ENCODE measurements around the gene SERPINA1. TPM values are rescaled to one million over a fixed set of nuclear protein-coding genes. Genes with fewer than 3 reads are reported as not detected.

The SERPINA1 gene
- total RNA-seq, 1 experiment from 2014 or later = not detected

- H3K4me3 Mint-ChIP-seq = no peak overlapping the region
- Histone ChIP-seq H2BK15ac (ENCODE audit: low read depth, low read length) (no peak overlapping the region), H4K20me1 (ENCODE audit: control insufficient read depth, insufficient read depth, insufficient read length) (no peaks in the 10 kb centered on the region), H3K23ac (ENCODE audit: insufficient read length, low read depth, low read length) (no peak overlapping the region), H2BK20ac (ENCODE audit: low read depth, low read length, poor library complexity, severe bottlenecking) (no peak overlapping the region), H2AK5ac (ENCODE audit: insufficient read length, low read length) (no peak overlapping the region), H3K79me2 (ENCODE audit: insufficient read depth, low read length) (no peaks in the 10 kb centered on the region), H3K14ac (ENCODE audit: insufficient read depth, low read length) (no peak overlapping the region; the same call in 1 of the 2 replicates), H4K91ac (ENCODE audit: insufficient read length, low read depth, low read length) (no peak overlapping the region), H3T11ph (ENCODE audit: low read length) (no peak overlapping the region), H3K23me2 (ENCODE audit: insufficient read length, low read depth, low read length, poor library complexity, severe bottlenecking) (no peaks in the 10 kb centered on the region), H3K56ac (ENCODE audit: insufficient read length, low read depth, low read length) (no peak overlapping the region), H4K8ac (replicated peaks; ENCODE audit: insufficient read length, low read depth, low read length) (no peak overlapping the region), H2BK5ac (ENCODE audit: insufficient read length, low read length) (no peak overlapping the region), H3K9ac (ENCODE audit: extremely low read depth, insufficient read length, low read length) (no peak overlapping the region), H3K18ac (ENCODE audit: insufficient read length, low read depth, low read length) (no peak overlapping the region), H3K27ac (ENCODE audit: insufficient read length, low read depth, low read length) (no peak overlapping the region), H4K5ac (ENCODE audit: insufficient read length, low read depth, low read length) (no peak overlapping the region), H3K27me3 (ENCODE audit: insufficient read depth, low read length) (no peaks in the 10 kb centered on the region), H3K4me2 (ENCODE audit: insufficient read depth, insufficient read length, low read length) (no peak overlapping the region), H2BK120ac (ENCODE audit: low read depth, low read length, poor library complexity, severe bottlenecking) (no peak overlapping the region), H3K9me3 (ENCODE audit: control insufficient read depth, low read depth, low read length) (no peaks in the 10 kb centered on the region), H3K79me1 (ENCODE audit: insufficient read depth, low read depth, low read length, poor library complexity, severe bottlenecking) (no peaks in the 10 kb centered on the region), H3K4me1 (ENCODE audit: insufficient read depth, low read length) (peaks cover 11% of the 10 kb centered on the region; the same call in 1 of the 2 replicates), H3K4ac (ENCODE audit: low read depth, low read length) (no peak overlapping the region), H2BK12ac (ENCODE audit: insufficient read length, low read depth, low read length) (no peak overlapping the region), H2AFZ (ENCODE audit: low read length) (no peak overlapping the region)
- WGBS (ENCODE audit: extremely low coverage, insufficient read length, low lambda C conversion rate) = no CpG with 5 or more reads among the region's 17 CpGs
- TF ChIP-seq CTCF (conservative IDR thresholded peaks at IDR 0.05) = no peak
- H3K9me3 Mint-ChIP-seq = no peaks in the 10 kb centered on the region
- H3K4me1 Mint-ChIP-seq = peaks cover 53 to 68% of the 10 kb centered on the region in 2 experiments
- no peak for DNase-seq
- H3K27me3 Mint-ChIP-seq (ENCODE audit: low read depth) = peaks cover 20% of the 10 kb centered on the region
- no peaks in the 10 kb centered on the region for H3K36me3 Mint-ChIP-seq (ENCODE audit: insufficient read depth in 1 of 3, low read depth in 3 of 3)
- no peak overlapping the region; a peak in 1 of 7 replicates for H3K27ac Mint-ChIP-seq
Observed at GRCh38 chr14:94378527-94379290, 9.7 kb downstream of the SERPINA1 start.

Measured in H9 (cell line).